SU-DHL-6 (cell line): ENCODE measurements around the gene ROR1.

Source experiments
- H2AFZ ChIP-seq: fragments of 200-600 bp; sonication (generic); 2 replicates; pipeline ENCODE4 v1.6.1; 2014; ENCODE audit warnings: low read depth, mild to moderate bottlenecking, moderate library complexity, mixed read lengths, antibody characterized with exemption, low read length; ENCODE audit not compliant: severe bottlenecking
- H3F3A ChIP-seq: fragments of 200-600 bp; shearing (Covaris generic); 2 replicates; pipeline ENCODE4 v1.6.0; 2016; ENCODE audit warnings: antibody characterized with exemption, mild to moderate bottlenecking; ENCODE audit not compliant: insufficient read depth
- H3K27ac ChIP-seq: fragments of 200-600 bp; sonication (generic); 2 replicates; pipeline ENCODE4 v1.5.1; 2016; ENCODE audit warnings: low read depth, mild to moderate bottlenecking, low read length, moderate library complexity, mixed read lengths
- H3K27me3 ChIP-seq: fragments of 200-600 bp; sonication (generic), shearing (Covaris generic); 2 replicates; pipeline ENCODE4 v1.6.0; 2014; ENCODE audit warnings: mild to moderate bottlenecking, low read length
- H3K36me3 ChIP-seq: fragments of 200-600 bp; sonication (generic); 2 replicates; pipeline ENCODE4 v1.6.1; 2014; ENCODE audit warnings: mild to moderate bottlenecking, low read length, mixed read lengths
- H3K4me2 ChIP-seq: fragments of 300-600, 200-600 bp; shearing (Covaris generic), sonication (generic); 2 replicates; pipeline ENCODE4 v1.6.0; 2014; ENCODE audit warnings: low read length, low read depth, mild to moderate bottlenecking; ENCODE audit not compliant: poor library complexity, severe bottlenecking
- H3K4me3 ChIP-seq: fragments of 200-600 bp; sonication (generic); 2 replicates; pipeline ENCODE4 v1.5.1; 2014; ENCODE audit warnings: antibody characterized with exemption, low read length, mild to moderate bottlenecking, mixed read lengths; ENCODE audit not compliant: insufficient read depth, poor library complexity, severe bottlenecking
- H3K79me2 ChIP-seq: fragments of 200-600 bp; sonication (generic); 2 replicates; pipeline ENCODE4 v1.6.1; 2014; ENCODE audit warnings: mild to moderate bottlenecking, low read length, moderate library complexity; ENCODE audit not compliant: insufficient read depth
- H3K9ac ChIP-seq: fragments of 200-600 bp; sonication (generic); 2 replicates; pipeline ENCODE4 v1.7.0; 2014; ENCODE audit warnings: mild to moderate bottlenecking, low read length
- H3K9me2 ChIP-seq: fragments of 200-600 bp; sonication (generic); replicated peaks from 2 replicates; pipeline ENCODE4 v1.6.1; 2014; ENCODE audit warnings: low read length; ENCODE audit not compliant: insufficient read depth
- H3K9me3 ChIP-seq: fragments of 200-600 bp; sonication (generic); 2 replicates; pipeline ENCODE4 v1.6.1; 2014; ENCODE audit warnings: low read length, mixed read lengths; ENCODE audit not compliant: insufficient read depth
- H4K20me1 ChIP-seq: fragments of 200-600 bp; sonication (generic); 2 replicates; pipeline ENCODE4 v1.6.1; 2014; ENCODE audit warnings: low read depth, mild to moderate bottlenecking, antibody characterized with exemption, low read length, moderate library complexity, mixed read lengths
- CTCF ChIP-seq: fragments of 200-600 bp; sonication (generic); IDR thresholded peaks from one replicate; pipeline ENCODE4 v1.5.1; 2017; ENCODE audit warnings: antibody characterized with exemption, mild to moderate bottlenecking, low read length, moderate library complexity; ENCODE audit not compliant: insufficient read depth, poor library complexity, severe bottlenecking
- EZH2phosphoT487 ChIP-seq: fragments of 200-600 bp; sonication (generic), shearing (Covaris generic); conservative IDR thresholded peaks from 2 replicates; pipeline ENCODE4 v1.6.1; 2018; ENCODE audit warnings: mild to moderate bottlenecking, antibody characterized with exemption, low read length, moderate library complexity, mixed read lengths

Gene ROR1

GRCh38 chr1:63894627-63895265, 120.9 kb downstream of the ROR1 start:
- no peak overlapping the region for H3K27ac ChIP-seq
- no peaks in the 10 kb centered on the region for H3K9me2 ChIP-seq
- H2AFZ ChIP-seq = no peak overlapping the region
- H3K9me3 ChIP-seq = no peaks in the 10 kb centered on the region
- H4K20me1 ChIP-seq = no peaks in the 10 kb centered on the region
- H3K9ac ChIP-seq = no peak overlapping the region
- H3K79me2 ChIP-seq = no peaks in the 10 kb centered on the region
- H3K27me3 ChIP-seq = no peaks in the 10 kb centered on the region
- no peak overlapping the region for H3K4me3 ChIP-seq
- TF ChIP-seq CTCF = no peak
- TF ChIP-seq EZH2phosphoT487 = no peak
- no peaks in the 10 kb centered on the region for H3F3A ChIP-seq
- no peak overlapping the region for H3K4me2 ChIP-seq
- no peaks in the 10 kb centered on the region for H3K36me3 ChIP-seq

GRCh38 chr1:63896755-63897154, 122.9 kb downstream of the ROR1 start:
- no peaks in the 10 kb centered on the region for H3K9me3 ChIP-seq
- H3K36me3 ChIP-seq = no peaks in the 10 kb centered on the region
- TF ChIP-seq EZH2phosphoT487 (no peak), CTCF (no peak)
- no peak overlapping the region for H3K4me2 ChIP-seq
- no peaks in the 10 kb centered on the region for H3K9me2 ChIP-seq
- H3K79me2 ChIP-seq = no peaks in the 10 kb centered on the region
- no peaks in the 10 kb centered on the region for H3F3A ChIP-seq
- H3K27me3 ChIP-seq = no peaks in the 10 kb centered on the region
- no peak overlapping the region for H3K4me3 ChIP-seq
- H2AFZ ChIP-seq = no peak overlapping the region
- no peak overlapping the region for H3K9ac ChIP-seq
- no peak overlapping the region for H3K27ac ChIP-seq
- H4K20me1 ChIP-seq = no peaks in the 10 kb centered on the region

- TF ChIP-seq EZH2phosphoT487 = no peak
- TF ChIP-seq CTCF = no peak
- no peaks in the 10 kb centered on the region for H3F3A ChIP-seq
- no peaks in the 10 kb centered on the region for H4K20me1 ChIP-seq
- H3K4me3 ChIP-seq = no peak overlapping the region
- no peak overlapping the region for H3K27ac ChIP-seq
- no peak overlapping the region for H2AFZ ChIP-seq
- H3K9ac ChIP-seq = no peak overlapping the region
- H3K4me2 ChIP-seq = no peak overlapping the region
- H3K9me3 ChIP-seq = no peaks in the 10 kb centered on the region
- H3K27me3 ChIP-seq = no peaks in the 10 kb centered on the region
- H3K9me2 ChIP-seq = no peaks in the 10 kb centered on the region
- no peaks in the 10 kb centered on the region for H3K79me2 ChIP-seq
- H3K36me3 ChIP-seq = no peaks in the 10 kb centered on the region
Observed at GRCh38 chr1:63898428-63899196, 124.8 kb downstream of the ROR1 start.
